ENCODE measurements around the gene SPTA1.

DNA sequence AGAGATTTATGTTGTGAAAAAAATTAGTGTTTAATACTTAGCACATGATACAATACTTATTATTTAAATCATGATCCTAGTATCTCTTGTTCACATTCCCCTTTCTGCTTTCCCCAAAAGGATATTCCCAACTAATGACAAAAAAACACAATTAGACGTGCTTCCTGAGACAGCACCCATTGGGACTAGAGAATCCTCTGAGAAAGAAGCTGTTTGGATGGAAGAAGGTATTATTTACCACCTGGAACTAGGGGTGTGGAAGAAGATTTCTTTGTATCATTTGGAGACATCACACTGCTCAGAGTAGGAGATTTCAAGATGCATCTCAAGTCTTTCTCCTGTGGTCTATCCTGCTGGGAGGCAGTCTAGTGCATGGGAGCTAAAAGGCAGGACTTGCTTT is 81.5 kb downstream of the SPTA1 start, which contains the start of gene OR10Z1:
- TF ChIP-seq GATA2 (IDR thresholded peaks at IDR 0.05; ENCODE audit: low read depth, low read length) (no peak), GATA3 (IDR thresholded peaks at IDR 0.05; ENCODE audit: low read depth, low read length) (no peak)
